ENCODE results near the gene VAV1.
"Not testable (repeated sequence)": the region's sequence is repeated elsewhere in the genome, so short reads cannot be mapped to it uniquely, and the experiment has no call there.

VAV1 gene

GRCh38 chr19:6868351-6868750 lies 95.8 kb downstream of the VAV1 start:
- TF ChIP-seq EZH2phosphoT487 (IDR thresholded peaks at IDR 0.05; ENCODE audit: low read length) = no peak
- no peak for TF ChIP-seq EZH2 (optimal IDR thresholded peaks at IDR 0.05; ENCODE audit: low read depth, low read length)
- no peak for TF ChIP-seq CTCF (IDR thresholded peaks at IDR 0.05; ENCODE audit: low read length)
- no peaks in the 10 kb centered on the region for H3K79me2 ChIP-seq (ENCODE audit: low read length)
- H2AFZ ChIP-seq (ENCODE audit: low read length) = no peak overlapping the region
- H3K9ac ChIP-seq (ENCODE audit: low read length) = no peak overlapping the region
- no peaks in the 10 kb centered on the region for H4K20me1 ChIP-seq (ENCODE audit: insufficient read depth, low read length)
- no peaks in the 10 kb centered on the region for H3K36me3 ChIP-seq (replicated peaks; ENCODE audit: insufficient read depth, low read length)
- H3K27me3 ChIP-seq (replicated peaks; ENCODE audit: insufficient read depth, low read length) = peaks cover 1% of the 10 kb centered on the region; the same call in 1 of the 2 replicates
- no peaks in the 10 kb centered on the region for H3K9me2 ChIP-seq (replicated peaks; ENCODE audit: insufficient read depth, low read length)
- H3K4me2 ChIP-seq (ENCODE audit: low read depth, low read length) = no peak overlapping the region
- H3K9me3 ChIP-seq (replicated peaks; ENCODE audit: insufficient read depth, low read length) = no peaks in the 10 kb centered on the region
- H3K4me3 ChIP-seq (ENCODE audit: low read length) = no peak overlapping the region
- H3F3A ChIP-seq (ENCODE audit: insufficient read depth, low read length) = 0 out of 2 replicates have a peak, but pooled peaks cover 1% of the 10 kb centered on the region
- no peaks in the 10 kb centered on the region for H3K4me1 ChIP-seq (ENCODE audit: low read length)
- H3K27ac ChIP-seq (ENCODE audit: low read length) = no peak overlapping the region
- DNase-seq = no peak

GRCh38 chr19:6869151-6869882 lies 96.8 kb downstream of the VAV1 start:
- not testable (repeated sequence) for H4K20me1 ChIP-seq (ENCODE audit: insufficient read depth, low read length); DNase-seq; H3K9ac ChIP-seq (ENCODE audit: low read length); H3K4me1 ChIP-seq (ENCODE audit: low read length); H3K9me3 ChIP-seq (replicated peaks; ENCODE audit: insufficient read depth, low read length); H3K79me2 ChIP-seq (ENCODE audit: low read length); H2AFZ ChIP-seq (ENCODE audit: low read length); H3K36me3 ChIP-seq (replicated peaks; ENCODE audit: insufficient read depth, low read length); H3F3A ChIP-seq (ENCODE audit: insufficient read depth, low read length); H3K9me2 ChIP-seq (replicated peaks; ENCODE audit: insufficient read depth, low read length); H3K4me3 ChIP-seq (ENCODE audit: low read length); H3K27ac ChIP-seq (ENCODE audit: low read length); H3K4me2 ChIP-seq (ENCODE audit: low read depth, low read length)
- H3K27me3 ChIP-seq (replicated peaks; ENCODE audit: insufficient read depth, low read length) = peaks cover 11% of the 10 kb centered on the region

GRCh38 chr19:6873708-6874431 lies 101.4 kb downstream of the VAV1 start:
- TF ChIP-seq EZH2phosphoT487 (IDR thresholded peaks at IDR 0.05; ENCODE audit: low read length) = no peak
- TF ChIP-seq EZH2 (optimal IDR thresholded peaks at IDR 0.05; ENCODE audit: low read depth, low read length) = no peak
- no peak overlapping the region for H2AFZ ChIP-seq (ENCODE audit: low read length)
- H3F3A ChIP-seq (ENCODE audit: insufficient read depth, low read length) = no peaks in the 10 kb centered on the region
- no peaks in the 10 kb centered on the region for H4K20me1 ChIP-seq (ENCODE audit: insufficient read depth, low read length)
- no peaks in the 10 kb centered on the region for H3K9me2 ChIP-seq (replicated peaks; ENCODE audit: insufficient read depth, low read length)
- peaks cover 35% of the 10 kb centered on the region for H3K27me3 ChIP-seq (replicated peaks; ENCODE audit: insufficient read depth, low read length)
- no peak for DNase-seq
- H3K79me2 ChIP-seq (ENCODE audit: low read length) = no peaks in the 10 kb centered on the region
- H3K4me3 ChIP-seq (ENCODE audit: low read length) = no peak overlapping the region
- H3K9ac ChIP-seq (ENCODE audit: low read length) = no peak overlapping the region
- no peaks in the 10 kb centered on the region for H3K36me3 ChIP-seq (replicated peaks; ENCODE audit: insufficient read depth, low read length)
- H3K27ac ChIP-seq (ENCODE audit: low read length) = no peak overlapping the region
- no peak overlapping the region for H3K4me2 ChIP-seq (ENCODE audit: low read depth, low read length)
- H3K4me1 ChIP-seq (ENCODE audit: low read length) = no peaks in the 10 kb centered on the region
- no peaks in the 10 kb centered on the region for H3K9me3 ChIP-seq (replicated peaks; ENCODE audit: insufficient read depth, low read length)

- no peak overlapping the region for H2AFZ ChIP-seq (ENCODE audit: low read length)
- H3K79me2 ChIP-seq (ENCODE audit: low read length) = no peaks in the 10 kb centered on the region
- no peaks in the 10 kb centered on the region for H3K36me3 ChIP-seq (replicated peaks; ENCODE audit: insufficient read depth, low read length)
- H3K4me2 ChIP-seq (ENCODE audit: low read depth, low read length) = no peak overlapping the region
- DNase-seq = no peak
- H3K27ac ChIP-seq (ENCODE audit: low read length) = no peak overlapping the region
- H3K9ac ChIP-seq (ENCODE audit: low read length) = no peak overlapping the region
- no peaks in the 10 kb centered on the region for H4K20me1 ChIP-seq (ENCODE audit: insufficient read depth, low read length)
- no peaks in the 10 kb centered on the region for H3K4me1 ChIP-seq (ENCODE audit: low read length)
- TF ChIP-seq CTCF (IDR thresholded peaks at IDR 0.05; ENCODE audit: low read length) = no peak
- no peak for TF ChIP-seq EZH2phosphoT487 (IDR thresholded peaks at IDR 0.05; ENCODE audit: low read length)
- TF ChIP-seq EZH2 (optimal IDR thresholded peaks at IDR 0.05; ENCODE audit: low read depth, low read length) = no peak
- no peaks in the 10 kb centered on the region for H3F3A ChIP-seq (ENCODE audit: insufficient read depth, low read length)
- H3K9me3 ChIP-seq (replicated peaks; ENCODE audit: insufficient read depth, low read length) = 0 out of 2 replicates have a peak, but pooled peaks cover 5% of the 10 kb centered on the region
- no peak overlapping the region for H3K4me3 ChIP-seq (ENCODE audit: low read length)
- peaks cover 48% of the 10 kb centered on the region for H3K27me3 ChIP-seq (replicated peaks; ENCODE audit: insufficient read depth, low read length)
- no peaks in the 10 kb centered on the region for H3K9me2 ChIP-seq (replicated peaks; ENCODE audit: insufficient read depth, low read length)
These were observed 102.7 kb downstream of the VAV1 start for GRCh38 chr19:6875218-6875617.

All from MM.1S (cell line).